Measurements from ENCODE around the gene DZIP1. TPM values are rescaled to one million over a fixed set of nuclear protein-coding genes. Genes with fewer than 3 reads are reported as not detected.

The DZIP1 gene
- total RNA-seq = 64.4 TPM

GRCh38 chr13:95644601-95645052 lies at the start of gene DZIP1:
DZIP1 (minus strand) TSS chr13:95644706; CDS start chr13:95642029, 2,677 bp downstream.

GRCh38 chr13:95676762-95677563 lies 32.5 kb upstream of the DZIP1 start, which contains the start of gene DNAJC3:
DNAJC3 (plus strand) TSS chr13:95677139; CDS start chr13:95677256, 117 bp downstream.

GRCh38 chr13:95552539-95553441 lies 91.7 kb downstream of the DZIP1 start, which contains the start of gene CLDN10:
CLDN10 (plus strand) TSS chr13:95552720; CDS start chr13:95552754, 34 bp downstream.

Other genes with a start within 250 kb of the DZIP1 start
- gene CLDN10, start 92.0 kb downstream of the DZIP1 start, total RNA-seq = 12.3 TPM
- 42.5 TPM for gene DNAJC3, start 32.4 kb upstream of the DZIP1 start, total RNA-seq

Data from camera-type eye (tissue), 1 donor.